Lower lobe of right lung (tissue), 2 donors: ENCODE data around the gene CCL22. TPM values are rescaled to one million over a fixed set of nuclear protein-coding genes. Genes with fewer than 3 reads are reported as not detected.
"Not testable (repeated sequence)": the region's sequence is repeated elsewhere in the genome, so short reads cannot be mapped to it uniquely, and the experiment has no call there.

Experiments
- ATAC-seq, 2 donors: fragments of 200-7000 bp; cut with Tn5 transposase; one replicate each; pipeline ENCODE4 v1.9.1; 2020 to 2022; ENCODE audit warnings: mild to moderate bottlenecking in 2 of 2, moderate library complexity in 2 of 2
- DNase-seq: peaks from one replicate; pipeline ENCODE4 v3.0.0-alpha.2; 2020
- H3K27ac ChIP-seq: fragments of 200-600 bp; one replicate; pipeline ENCODE4 v1.8.0; 2022
- H3K27me3 ChIP-seq: fragments of 200-600 bp; one replicate; pipeline ENCODE4 v1.8.0; 2022; ENCODE audit warnings: low read depth
- H3K36me3 ChIP-seq: fragments of 200-600 bp; one replicate; pipeline ENCODE4 v1.8.0; 2022; ENCODE audit warnings: mild to moderate bottlenecking
- H3K4me1 ChIP-seq: fragments of 200-600 bp; one replicate; pipeline ENCODE4 v1.8.0; 2022
- H3K4me3 ChIP-seq: fragments of 200-600 bp; one replicate; pipeline ENCODE4 v1.8.0; 2022; ENCODE audit warnings: mild to moderate bottlenecking
- H3K9me3 ChIP-seq: fragments of 200-600 bp; one replicate; pipeline ENCODE4 v1.8.0; 2022
- CTCF ChIP-seq: fragments of 200-600 bp; IDR thresholded peaks from one replicate; pipeline ENCODE4 v1.8.0; 2022; ENCODE audit warnings: antibody characterized with exemption, mild to moderate bottlenecking
- intact Hi-C: fragments of 100-400 bp; cut with DNase I; formaldehyde crosslinking; loops from one replicate; pipeline ENCODE4 v1.11.0; 2022
- total RNA-seq: library from RNA; stranded (reverse); fragmentation: NEBNext Ultra II Directional; extraction: Animal tissue kit (Norgen Biotek cat#: 25700); gene quantifications from one replicate; pipeline ENCODE4 v1.2.1, GENCODE V29; 2021
- donor health status: DM: no; HTN: yes; CAD: no; lungs with severe emphysema.

The CCL22 gene
- total RNA-seq, 1 donor from 2014 or later = 2.0 TPM

GRCh38 chr16:57372372-57373116 lies 14.0 kb downstream of the CCL22 start, which contains the start of gene CX3CL1:
Gene CX3CL1, plus strand, starts transcription at chr16:57372490. Its CDS starts 79 bp downstream, at chr16:57372569.
- Histone ChIP-seq H3K4me1 (peaks cover 20% of the 10 kb centered on the region), H3K4me3 (peak within 1 kb of the TSS; percentile 62), H3K9me3 (no peaks in the 10 kb centered on the region), H3K36me3 (no peaks in the 10 kb centered on the region), H3K27ac (peak within 1 kb of the TSS; percentile 87), H3K27me3 (no peaks in the 10 kb centered on the region)
- ATAC-seq (peak; percentile 72 to 83), DNase-seq (peak; percentile 62)
- intact Hi-C loops = no loop called here
- peak; percentile 40 for TF ChIP-seq CTCF

- intact Hi-C loops = no loop called here
- no peak for ATAC-seq
- Histone ChIP-seq H3K27ac (peak overlapping the region; percentile 87), H3K9me3 (no peaks in the 10 kb centered on the region), H3K4me3 (peak overlapping the region; percentile 62), H3K36me3 (no peaks in the 10 kb centered on the region), H3K4me1 (peaks cover 28% of the 10 kb centered on the region), H3K27me3 (no peaks in the 10 kb centered on the region)
- no peak for TF ChIP-seq CTCF
- DNase-seq = no peak
Observed at GRCh38 chr16:57373117-57373947, 14.7 kb downstream of the CCL22 start.

- peak overlapping the region; percentile 62 for H3K4me3 ChIP-seq
- TF ChIP-seq CTCF = no peak
- no peaks in the 10 kb centered on the region for H3K9me3 ChIP-seq
- no peaks in the 10 kb centered on the region for H3K27me3 ChIP-seq
- H3K36me3 ChIP-seq = no peaks in the 10 kb centered on the region
- H3K27ac ChIP-seq = peak overlapping the region; percentile 87
- no peak for DNase-seq
- peaks cover 31% of the 10 kb centered on the region for H3K4me1 ChIP-seq
- intact Hi-C loops = no loop called here
- ATAC-seq = no peak
Observed at GRCh38 chr16:57374067-57374534, 15.5 kb downstream of the CCL22 start.

GRCh38 chr16:57374925-57375465 lies 16.4 kb downstream of the CCL22 start:
- H3K36me3 ChIP-seq, DNase-seq, H3K27ac ChIP-seq, H3K27me3 ChIP-seq, ATAC-seq, intact Hi-C loops, H3K9me3 ChIP-seq: not testable (repeated sequence)
- Histone ChIP-seq H3K4me3 (peak overlapping the region; percentile 62), H3K4me1 (peaks cover 40% of the 10 kb centered on the region)

GRCh38 chr16:57376313-57376818 lies 17.8 kb downstream of the CCL22 start:
- Histone ChIP-seq H3K9me3 (no peaks in the 10 kb centered on the region), H3K27me3 (no peaks in the 10 kb centered on the region), H3K4me3 (no peak overlapping the region), H3K36me3 (peaks cover 1% of the 10 kb centered on the region), H3K4me1 (peaks cover 51% of the 10 kb centered on the region), H3K27ac (no peak overlapping the region)
- intact Hi-C loops = no loop called here
- TF ChIP-seq CTCF = no peak
- DNase-seq (no peak), ATAC-seq (no peak)
